Metanephros (tissue), 1 donor: ENCODE data around the gene DCUN1D1. TPM values are rescaled to one million over a fixed set of nuclear protein-coding genes. Genes with fewer than 3 reads are reported as not detected.

Source experiments
- total RNA-seq: library from RNA; depleted of rRNA; stranded (reverse); fragments of >200 nt; gene quantifications from one replicate; pipeline ENCODE4 v1.2.3, GENCODE V29; 2014

The DCUN1D1 gene
- 31.6 TPM for total RNA-seq

DNA sequence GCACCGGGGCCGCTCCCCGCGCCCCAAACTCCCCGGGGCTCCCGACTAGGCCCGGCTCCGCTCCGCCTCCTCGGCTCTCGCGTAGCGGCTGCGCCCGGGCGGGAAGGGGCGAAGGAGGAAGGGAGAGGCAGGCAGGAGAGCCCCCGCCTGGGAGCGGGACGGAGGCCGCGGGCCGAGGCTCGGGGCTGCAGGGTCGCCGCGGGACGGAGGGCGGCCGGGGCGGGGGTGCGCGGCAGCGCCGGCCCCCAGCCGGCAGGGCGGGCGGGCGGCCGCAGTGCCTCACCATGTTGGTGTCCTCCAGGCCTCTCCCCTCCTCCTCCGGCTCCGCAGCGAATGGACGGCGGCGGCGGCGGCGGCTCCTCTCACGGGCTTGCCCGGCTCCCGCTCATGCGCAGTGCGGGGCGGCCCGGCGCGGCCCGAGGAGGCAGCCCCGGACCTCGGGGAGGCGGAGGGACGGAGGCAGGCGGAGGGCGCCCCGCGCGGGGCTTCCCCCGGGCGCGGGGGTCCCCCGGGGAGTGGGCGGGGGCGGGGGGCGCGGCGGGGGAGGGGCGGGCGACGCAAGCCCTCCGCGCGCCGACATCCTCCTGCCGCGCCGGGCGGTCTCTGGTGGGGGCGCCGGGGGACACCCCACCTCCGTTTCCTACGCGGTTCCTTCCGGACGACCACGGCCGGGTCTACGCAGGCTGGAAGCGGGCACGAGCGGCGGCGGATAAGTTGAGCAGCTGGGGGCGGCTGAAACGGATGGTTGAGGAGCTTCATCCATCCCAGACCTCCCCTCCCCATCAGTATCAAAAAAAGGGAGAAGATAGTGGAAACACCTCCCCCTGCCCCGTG is at the start of gene DCUN1D1:
Gene DCUN1D1, minus strand, starts transcription at position 335 of the 834 bp plus-strand sequence. Its CDS starts 49 bp downstream, at position 286.

Other genes with a start within 250 kb of the DCUN1D1 start
- gene ATP11B, start 187.0 kb downstream of the DCUN1D1 start, total RNA-seq = 75.1 TPM
- gene MCCC1, start 119.0 kb upstream of the DCUN1D1 start, total RNA-seq = 41.2 TPM
- gene LAMP3, start 182.2 kb upstream of the DCUN1D1 start, total RNA-seq = 0.18 TPM